ENCODE results near the gene PTX4. TPM values are rescaled to one million over a fixed set of nuclear protein-coding genes. Genes with fewer than 3 reads are reported as not detected.

The PTX4 gene
- total and polyA plus RNA-seq, 2 experiments from 2014 or later: not detected

DNA sequence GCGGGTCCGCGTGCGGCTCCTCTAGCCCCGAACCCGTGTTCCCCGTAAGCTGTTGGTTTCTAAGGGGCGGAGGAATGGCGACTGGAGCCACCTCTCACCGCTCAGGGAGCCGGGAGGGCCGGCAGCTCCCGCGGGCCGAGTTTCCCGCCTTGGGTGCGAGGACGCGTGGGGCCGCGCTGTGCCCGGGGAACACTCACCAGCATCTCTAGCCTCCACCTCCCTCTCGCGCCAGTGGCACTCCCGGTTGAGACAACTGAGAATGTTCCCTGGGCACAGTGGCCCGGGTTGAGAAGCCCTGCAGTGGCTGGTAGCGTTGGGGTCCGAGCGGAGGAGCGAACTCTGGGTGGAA, 5.0 kb upstream of the PTX4 start:
- no peaks in the 10 kb centered on the region for H4K20me1 ChIP-seq (replicated peaks; ENCODE audit: insufficient read depth)
- H3K36me3 ChIP-seq (ENCODE audit: insufficient read depth): peaks cover 5% of the 10 kb centered on the region
- peaks cover 3% of the 10 kb centered on the region; the same call in 1 of the 2 replicates for H3K79me2 ChIP-seq (replicated peaks; ENCODE audit: insufficient read depth)
- H3F3A ChIP-seq (replicated peaks; ENCODE audit: low read depth): 0 out of 2 replicates have a peak, but pooled peaks cover 6% of the 10 kb centered on the region
- no peaks in the 10 kb centered on the region for H3K9me2 ChIP-seq (ENCODE audit: insufficient read depth)
- Mint-ChIP-seq H3K4me3 (peak overlapping the region; percentile 90), H3K36me3 (ENCODE audit: low read depth) (peaks cover 29% of the 10 kb centered on the region), H3K27ac (no peak overlapping the region; the same call in 1 of the 2 replicates), H3K27me3 (ENCODE audit: insufficient read depth, low read depth, poor library complexity) (peaks cover 10% of the 10 kb centered on the region), H3K4me1 (peaks cover 6% of the 10 kb centered on the region; the same call in 2 of the 3 replicates), H3K9me3 (no peaks in the 10 kb centered on the region)
- peak overlapping the region; percentile 85 for H3K4me3 ChIP-seq
- DNase-seq (ENCODE audit: low spot score) (peak; percentile 43), ATAC-seq (peak; percentile 37)
- H2AFZ ChIP-seq: peak overlapping the region; percentile 87; the same call in 1 of the 2 replicates
- peak overlapping the region; percentile 88 for H3K4me2 ChIP-seq
- H3K4me1 ChIP-seq (ENCODE audit: insufficient read depth): 0 out of 2 replicates have a peak, but pooled peaks cover 4% of the 10 kb centered on the region
- no peaks in the 10 kb centered on the region for H3K27me3 ChIP-seq (ENCODE audit: insufficient read depth)
- TF ChIP-seq ZNF331 (CRISPR knock-in tag; IDR thresholded peaks at IDR 0.05; ENCODE audit: low read depth): no peak
- TF ChIP-seq EZH2 (IDR thresholded peaks at IDR 0.05; ENCODE audit: low read depth, unreplicated experiment): no peak
- no peak for TF ChIP-seq JUNB (IDR thresholded peaks at IDR 0.05; ENCODE audit: unreplicated experiment)
- no peak for TF ChIP-seq STAT1 (IDR thresholded peaks at IDR 0.05; ENCODE audit: unreplicated experiment)
- no peak for TF ChIP-seq POLR2AphosphoS5 (IDR thresholded peaks at IDR 0.05; ENCODE audit: low read depth)
- TF ChIP-seq, protein P1, sequence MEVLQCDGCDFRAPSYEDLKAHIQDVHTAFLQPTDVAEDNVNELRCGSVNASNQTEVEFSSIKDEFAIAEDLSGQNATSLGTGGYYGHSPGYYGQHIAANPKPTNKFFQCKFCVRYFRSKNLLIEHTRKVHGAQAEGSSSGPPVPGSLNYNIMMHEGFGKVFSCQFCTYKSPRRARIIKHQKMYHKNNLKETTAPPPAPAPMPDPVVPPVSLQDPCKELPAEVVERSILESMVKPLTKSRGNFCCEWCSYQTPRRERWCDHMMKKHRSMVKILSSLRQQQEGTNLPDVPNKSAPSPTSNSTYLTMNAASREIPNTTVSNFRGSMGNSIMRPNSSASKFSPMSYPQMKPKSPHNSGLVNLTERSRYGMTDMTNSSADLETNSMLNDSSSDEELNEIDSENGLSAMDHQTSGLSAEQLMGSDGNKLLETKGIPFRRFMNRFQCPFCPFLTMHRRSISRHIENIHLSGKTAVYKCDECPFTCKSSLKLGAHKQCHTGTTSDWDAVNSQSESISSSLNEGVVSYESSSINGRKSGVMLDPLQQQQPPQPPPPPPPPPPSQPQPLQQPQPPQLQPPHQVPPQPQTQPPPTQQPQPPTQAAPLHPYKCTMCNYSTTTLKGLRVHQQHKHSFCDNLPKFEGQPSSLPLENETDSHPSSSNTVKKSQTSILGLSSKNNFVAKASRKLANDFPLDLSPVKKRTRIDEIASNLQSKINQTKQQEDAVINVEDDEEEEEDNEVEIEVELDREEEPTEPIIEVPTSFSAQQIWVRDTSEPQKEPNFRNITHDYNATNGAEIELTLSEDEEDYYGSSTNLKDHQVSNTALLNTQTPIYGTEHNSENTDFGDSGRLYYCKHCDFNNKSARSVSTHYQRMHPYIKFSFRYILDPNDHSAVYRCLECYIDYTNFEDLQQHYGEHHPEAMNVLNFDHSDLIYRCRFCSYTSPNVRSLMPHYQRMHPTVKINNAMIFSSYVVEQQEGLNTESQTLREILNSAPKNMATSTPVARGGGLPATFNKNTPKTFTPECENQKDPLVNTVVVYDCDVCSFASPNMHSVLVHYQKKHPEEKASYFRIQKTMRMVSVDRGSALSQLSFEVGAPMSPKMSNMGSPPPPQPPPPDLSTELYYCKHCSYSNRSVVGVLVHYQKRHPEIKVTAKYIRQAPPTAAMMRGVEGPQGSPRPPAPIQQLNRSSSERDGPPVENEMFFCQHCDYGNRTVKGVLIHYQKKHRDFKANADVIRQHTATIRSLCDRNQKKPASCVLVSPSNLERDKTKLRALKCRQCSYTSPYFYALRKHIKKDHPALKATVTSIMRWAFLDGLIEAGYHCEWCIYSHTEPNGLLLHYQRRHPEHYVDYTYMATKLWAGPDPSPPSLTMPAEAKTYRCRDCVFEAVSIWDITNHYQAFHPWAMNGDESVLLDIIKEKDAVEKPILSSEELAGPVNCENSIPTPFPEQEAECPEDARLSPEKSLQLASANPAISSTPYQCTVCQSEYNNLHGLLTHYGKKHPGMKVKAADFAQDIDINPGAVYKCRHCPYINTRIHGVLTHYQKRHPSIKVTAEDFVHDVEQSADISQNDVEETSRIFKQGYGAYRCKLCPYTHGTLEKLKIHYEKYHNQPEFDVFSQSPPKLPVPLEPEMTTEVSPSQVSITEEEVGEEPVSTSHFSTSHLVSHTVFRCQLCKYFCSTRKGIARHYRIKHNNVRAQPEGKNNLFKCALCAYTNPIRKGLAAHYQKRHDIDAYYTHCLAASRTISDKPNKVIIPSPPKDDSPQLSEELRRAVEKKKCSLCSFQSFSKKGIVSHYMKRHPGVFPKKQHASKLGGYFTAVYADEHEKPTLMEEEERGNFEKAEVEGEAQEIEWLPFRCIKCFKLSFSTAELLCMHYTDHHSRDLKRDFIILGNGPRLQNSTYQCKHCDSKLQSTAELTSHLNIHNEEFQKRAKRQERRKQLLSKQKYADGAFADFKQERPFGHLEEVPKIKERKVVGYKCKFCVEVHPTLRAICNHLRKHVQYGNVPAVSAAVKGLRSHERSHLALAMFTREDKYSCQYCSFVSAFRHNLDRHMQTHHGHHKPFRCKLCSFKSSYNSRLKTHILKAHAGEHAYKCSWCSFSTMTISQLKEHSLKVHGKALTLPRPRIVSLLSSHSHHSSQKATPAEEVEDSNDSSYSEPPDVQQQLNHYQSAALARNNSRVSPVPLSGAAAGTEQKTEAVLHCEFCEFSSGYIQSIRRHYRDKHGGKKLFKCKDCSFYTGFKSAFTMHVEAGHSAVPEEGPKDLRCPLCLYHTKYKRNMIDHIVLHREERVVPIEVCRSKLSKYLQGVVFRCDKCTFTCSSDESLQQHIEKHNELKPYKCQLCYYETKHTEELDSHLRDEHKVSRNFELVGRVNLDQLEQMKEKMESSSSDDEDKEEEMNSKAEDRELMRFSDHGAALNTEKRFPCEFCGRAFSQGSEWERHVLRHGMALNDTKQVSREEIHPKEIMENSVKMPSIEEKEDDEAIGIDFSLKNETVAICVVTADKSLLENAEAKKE (CRISPR knock-in tag; IDR thresholded peaks at IDR 0.05): no peak
- TF ChIP-seq, protein P2, sequence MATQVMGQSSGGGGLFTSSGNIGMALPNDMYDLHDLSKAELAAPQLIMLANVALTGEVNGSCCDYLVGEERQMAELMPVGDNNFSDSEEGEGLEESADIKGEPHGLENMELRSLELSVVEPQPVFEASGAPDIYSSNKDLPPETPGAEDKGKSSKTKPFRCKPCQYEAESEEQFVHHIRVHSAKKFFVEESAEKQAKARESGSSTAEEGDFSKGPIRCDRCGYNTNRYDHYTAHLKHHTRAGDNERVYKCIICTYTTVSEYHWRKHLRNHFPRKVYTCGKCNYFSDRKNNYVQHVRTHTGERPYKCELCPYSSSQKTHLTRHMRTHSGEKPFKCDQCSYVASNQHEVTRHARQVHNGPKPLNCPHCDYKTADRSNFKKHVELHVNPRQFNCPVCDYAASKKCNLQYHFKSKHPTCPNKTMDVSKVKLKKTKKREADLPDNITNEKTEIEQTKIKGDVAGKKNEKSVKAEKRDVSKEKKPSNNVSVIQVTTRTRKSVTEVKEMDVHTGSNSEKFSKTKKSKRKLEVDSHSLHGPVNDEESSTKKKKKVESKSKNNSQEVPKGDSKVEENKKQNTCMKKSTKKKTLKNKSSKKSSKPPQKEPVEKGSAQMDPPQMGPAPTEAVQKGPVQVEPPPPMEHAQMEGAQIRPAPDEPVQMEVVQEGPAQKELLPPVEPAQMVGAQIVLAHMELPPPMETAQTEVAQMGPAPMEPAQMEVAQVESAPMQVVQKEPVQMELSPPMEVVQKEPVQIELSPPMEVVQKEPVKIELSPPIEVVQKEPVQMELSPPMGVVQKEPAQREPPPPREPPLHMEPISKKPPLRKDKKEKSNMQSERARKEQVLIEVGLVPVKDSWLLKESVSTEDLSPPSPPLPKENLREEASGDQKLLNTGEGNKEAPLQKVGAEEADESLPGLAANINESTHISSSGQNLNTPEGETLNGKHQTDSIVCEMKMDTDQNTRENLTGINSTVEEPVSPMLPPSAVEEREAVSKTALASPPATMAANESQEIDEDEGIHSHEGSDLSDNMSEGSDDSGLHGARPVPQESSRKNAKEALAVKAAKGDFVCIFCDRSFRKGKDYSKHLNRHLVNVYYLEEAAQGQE (IDR thresholded peaks at IDR 0.05; ENCODE audit: unreplicated experiment): no peak
- TF ChIP-seq, protein P3, sequence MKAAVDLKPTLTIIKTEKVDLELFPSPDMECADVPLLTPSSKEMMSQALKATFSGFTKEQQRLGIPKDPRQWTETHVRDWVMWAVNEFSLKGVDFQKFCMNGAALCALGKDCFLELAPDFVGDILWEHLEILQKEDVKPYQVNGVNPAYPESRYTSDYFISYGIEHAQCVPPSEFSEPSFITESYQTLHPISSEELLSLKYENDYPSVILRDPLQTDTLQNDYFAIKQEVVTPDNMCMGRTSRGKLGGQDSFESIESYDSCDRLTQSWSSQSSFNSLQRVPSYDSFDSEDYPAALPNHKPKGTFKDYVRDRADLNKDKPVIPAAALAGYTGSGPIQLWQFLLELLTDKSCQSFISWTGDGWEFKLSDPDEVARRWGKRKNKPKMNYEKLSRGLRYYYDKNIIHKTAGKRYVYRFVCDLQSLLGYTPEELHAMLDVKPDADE (IDR thresholded peaks at IDR 0.05): no peak
- no peak for TF ChIP-seq EZH2phosphoT487 (IDR thresholded peaks at IDR 0.05; ENCODE audit: unreplicated experiment)
- no peak for TF ChIP-seq NANOG (IDR thresholded peaks at IDR 0.05; ENCODE audit: borderline replicate concordance)
- no peak for TF ChIP-seq CREB1 (CRISPR knock-in tag; IDR thresholded peaks at IDR 0.05; ENCODE audit: low read depth)
- no peak for TF ChIP-seq ZNF114 (CRISPR knock-in tag; IDR thresholded peaks at IDR 0.05)
- TF ChIP-seq, protein P4, sequence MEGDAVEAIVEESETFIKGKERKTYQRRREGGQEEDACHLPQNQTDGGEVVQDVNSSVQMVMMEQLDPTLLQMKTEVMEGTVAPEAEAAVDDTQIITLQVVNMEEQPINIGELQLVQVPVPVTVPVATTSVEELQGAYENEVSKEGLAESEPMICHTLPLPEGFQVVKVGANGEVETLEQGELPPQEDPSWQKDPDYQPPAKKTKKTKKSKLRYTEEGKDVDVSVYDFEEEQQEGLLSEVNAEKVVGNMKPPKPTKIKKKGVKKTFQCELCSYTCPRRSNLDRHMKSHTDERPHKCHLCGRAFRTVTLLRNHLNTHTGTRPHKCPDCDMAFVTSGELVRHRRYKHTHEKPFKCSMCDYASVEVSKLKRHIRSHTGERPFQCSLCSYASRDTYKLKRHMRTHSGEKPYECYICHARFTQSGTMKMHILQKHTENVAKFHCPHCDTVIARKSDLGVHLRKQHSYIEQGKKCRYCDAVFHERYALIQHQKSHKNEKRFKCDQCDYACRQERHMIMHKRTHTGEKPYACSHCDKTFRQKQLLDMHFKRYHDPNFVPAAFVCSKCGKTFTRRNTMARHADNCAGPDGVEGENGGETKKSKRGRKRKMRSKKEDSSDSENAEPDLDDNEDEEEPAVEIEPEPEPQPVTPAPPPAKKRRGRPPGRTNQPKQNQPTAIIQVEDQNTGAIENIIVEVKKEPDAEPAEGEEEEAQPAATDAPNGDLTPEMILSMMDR (conservative IDR thresholded peaks at IDR 0.05; ENCODE audit: low read depth in 2 of 2): no peak
- H3K27ac ChIP-seq (ENCODE audit: low read depth): no peak overlapping the region
